ENCODE measurements around the gene IMMP2L. TPM values are rescaled to one million over a fixed set of nuclear protein-coding genes. Genes with fewer than 3 reads are reported as not detected.

Gene IMMP2L
- total RNA-seq, 1 experiment from 2014 or later, result 8.8 TPM

DNA sequence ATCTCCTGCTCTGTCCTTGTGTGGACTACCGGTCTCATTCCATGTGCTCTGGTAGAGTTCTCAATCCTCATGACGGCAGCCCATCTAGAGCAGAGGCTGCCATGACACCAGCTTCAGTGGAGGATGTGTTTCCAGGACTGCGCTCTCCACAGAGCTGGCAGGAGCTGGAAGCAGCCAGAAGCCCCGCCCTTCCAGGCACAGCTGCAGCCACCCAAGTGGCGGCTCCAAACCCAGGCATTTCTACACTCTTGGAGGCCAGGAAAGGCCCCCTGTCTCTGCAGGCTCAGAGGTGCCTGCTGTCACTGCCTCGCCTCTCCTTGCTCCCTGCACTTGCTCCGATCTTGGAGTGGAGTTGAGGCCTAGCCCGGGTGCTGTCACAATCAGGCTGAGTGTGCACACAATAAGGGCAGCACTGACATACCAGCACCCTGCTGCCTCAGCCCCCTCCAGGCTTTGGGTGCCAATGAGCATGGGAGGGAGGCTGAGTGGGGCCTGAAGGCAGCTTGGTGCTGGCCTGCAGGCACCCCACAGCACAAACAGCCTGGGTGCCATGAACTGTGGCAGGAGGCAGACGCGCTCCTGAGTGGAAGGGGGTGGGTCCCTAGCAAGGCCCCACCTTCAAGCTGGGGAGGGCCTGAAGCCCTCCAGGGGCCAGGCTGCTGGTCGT, 349.3 kb downstream of the IMMP2L start:
- Histone ChIP-seq H3K4me1 (ENCODE audit: control insufficient read depth, insufficient read depth, low read length) (no peaks in the 10 kb centered on the region), H3K36me3 (ENCODE audit: control insufficient read depth, insufficient read depth, low read length) (no peaks in the 10 kb centered on the region), H3K27me3 (ENCODE audit: control insufficient read depth, insufficient read depth, low read length) (no peaks in the 10 kb centered on the region), H3K9me3 (ENCODE audit: control insufficient read depth, insufficient read depth, low read depth, low read length) (no peaks in the 10 kb centered on the region), H3K4me3 (ENCODE audit: low read depth in 2 of 2, low read length in 2 of 2) (no peak overlapping the region), H3K27ac (ENCODE audit: low read length) (no peak overlapping the region)
- TF ChIP-seq TCF7L2 (IDR thresholded peaks at IDR 0.05; ENCODE audit: low read depth, low read length) (no peak), POLR2AphosphoS5 (IDR thresholded peaks at IDR 0.05; ENCODE audit: low read depth, low read length) (no peak), SIN3A (IDR thresholded peaks at IDR 0.05; ENCODE audit: borderline replicate concordance, insufficient read depth, low read depth, low read length) (no peak)
- TF ChIP-seq, protein P1, sequence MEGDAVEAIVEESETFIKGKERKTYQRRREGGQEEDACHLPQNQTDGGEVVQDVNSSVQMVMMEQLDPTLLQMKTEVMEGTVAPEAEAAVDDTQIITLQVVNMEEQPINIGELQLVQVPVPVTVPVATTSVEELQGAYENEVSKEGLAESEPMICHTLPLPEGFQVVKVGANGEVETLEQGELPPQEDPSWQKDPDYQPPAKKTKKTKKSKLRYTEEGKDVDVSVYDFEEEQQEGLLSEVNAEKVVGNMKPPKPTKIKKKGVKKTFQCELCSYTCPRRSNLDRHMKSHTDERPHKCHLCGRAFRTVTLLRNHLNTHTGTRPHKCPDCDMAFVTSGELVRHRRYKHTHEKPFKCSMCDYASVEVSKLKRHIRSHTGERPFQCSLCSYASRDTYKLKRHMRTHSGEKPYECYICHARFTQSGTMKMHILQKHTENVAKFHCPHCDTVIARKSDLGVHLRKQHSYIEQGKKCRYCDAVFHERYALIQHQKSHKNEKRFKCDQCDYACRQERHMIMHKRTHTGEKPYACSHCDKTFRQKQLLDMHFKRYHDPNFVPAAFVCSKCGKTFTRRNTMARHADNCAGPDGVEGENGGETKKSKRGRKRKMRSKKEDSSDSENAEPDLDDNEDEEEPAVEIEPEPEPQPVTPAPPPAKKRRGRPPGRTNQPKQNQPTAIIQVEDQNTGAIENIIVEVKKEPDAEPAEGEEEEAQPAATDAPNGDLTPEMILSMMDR (IDR thresholded peaks at IDR 0.05), result no peak
- TF ChIP-seq, protein P2, sequence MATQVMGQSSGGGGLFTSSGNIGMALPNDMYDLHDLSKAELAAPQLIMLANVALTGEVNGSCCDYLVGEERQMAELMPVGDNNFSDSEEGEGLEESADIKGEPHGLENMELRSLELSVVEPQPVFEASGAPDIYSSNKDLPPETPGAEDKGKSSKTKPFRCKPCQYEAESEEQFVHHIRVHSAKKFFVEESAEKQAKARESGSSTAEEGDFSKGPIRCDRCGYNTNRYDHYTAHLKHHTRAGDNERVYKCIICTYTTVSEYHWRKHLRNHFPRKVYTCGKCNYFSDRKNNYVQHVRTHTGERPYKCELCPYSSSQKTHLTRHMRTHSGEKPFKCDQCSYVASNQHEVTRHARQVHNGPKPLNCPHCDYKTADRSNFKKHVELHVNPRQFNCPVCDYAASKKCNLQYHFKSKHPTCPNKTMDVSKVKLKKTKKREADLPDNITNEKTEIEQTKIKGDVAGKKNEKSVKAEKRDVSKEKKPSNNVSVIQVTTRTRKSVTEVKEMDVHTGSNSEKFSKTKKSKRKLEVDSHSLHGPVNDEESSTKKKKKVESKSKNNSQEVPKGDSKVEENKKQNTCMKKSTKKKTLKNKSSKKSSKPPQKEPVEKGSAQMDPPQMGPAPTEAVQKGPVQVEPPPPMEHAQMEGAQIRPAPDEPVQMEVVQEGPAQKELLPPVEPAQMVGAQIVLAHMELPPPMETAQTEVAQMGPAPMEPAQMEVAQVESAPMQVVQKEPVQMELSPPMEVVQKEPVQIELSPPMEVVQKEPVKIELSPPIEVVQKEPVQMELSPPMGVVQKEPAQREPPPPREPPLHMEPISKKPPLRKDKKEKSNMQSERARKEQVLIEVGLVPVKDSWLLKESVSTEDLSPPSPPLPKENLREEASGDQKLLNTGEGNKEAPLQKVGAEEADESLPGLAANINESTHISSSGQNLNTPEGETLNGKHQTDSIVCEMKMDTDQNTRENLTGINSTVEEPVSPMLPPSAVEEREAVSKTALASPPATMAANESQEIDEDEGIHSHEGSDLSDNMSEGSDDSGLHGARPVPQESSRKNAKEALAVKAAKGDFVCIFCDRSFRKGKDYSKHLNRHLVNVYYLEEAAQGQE (IDR thresholded peaks at IDR 0.05; ENCODE audit: insufficient read depth in 1 of 2, low read depth in 2 of 2, low read length in 1 of 2), result no peak
- no peak for DNase-seq (ENCODE audit: low read depth, low spot score)
- no TSS peak for BruUV-seq (replicated peaks)
- intact Hi-C loops (cut with micrococcal nuclease; ENCODE audit: unreplicated experiment) (no loop called here), in situ Hi-C loops (cut with HindIII; ENCODE audit: low pct_unique_long_range_greater_than_20kb, low sequenced_read_pairs) (no loop called here)
- no peak for ATAC-seq
- ChIA-PET CTCF (no interaction called here), POLR2A (no interaction called here)

DNA sequence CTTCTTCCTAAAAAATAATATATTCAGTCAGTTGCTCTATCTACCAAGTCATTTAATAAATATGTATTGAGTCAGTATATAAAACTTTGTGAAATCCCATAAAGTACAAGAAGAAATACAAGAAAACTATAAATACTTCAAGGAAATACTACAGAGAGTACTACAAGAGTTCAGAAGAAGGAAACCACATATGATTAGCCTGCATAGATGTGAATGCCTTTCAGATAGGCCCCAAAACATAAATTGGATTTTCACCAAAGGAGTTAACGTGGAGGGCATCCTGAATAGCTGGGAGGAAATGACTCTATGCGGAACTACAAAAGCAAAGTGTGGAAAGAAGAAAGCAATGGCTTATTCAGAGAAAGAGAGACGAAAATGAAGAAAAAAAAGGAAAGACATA, 351.3 kb downstream of the IMMP2L start:
- TF ChIP-seq SIN3A (IDR thresholded peaks at IDR 0.05; ENCODE audit: borderline replicate concordance, insufficient read depth, low read depth, low read length), result no peak
- TF ChIP-seq, protein P2 (IDR thresholded peaks at IDR 0.05; ENCODE audit: insufficient read depth in 1 of 2, low read depth in 2 of 2, low read length in 1 of 2), result no peak
- TF ChIP-seq, protein P1 (IDR thresholded peaks at IDR 0.05), result no peak
- TF ChIP-seq POLR2AphosphoS5 (IDR thresholded peaks at IDR 0.05; ENCODE audit: low read depth, low read length), result no peak
- no peaks in the 10 kb centered on the region for H3K9me3 ChIP-seq (ENCODE audit: control insufficient read depth, insufficient read depth, low read depth, low read length)
- DNase-seq (ENCODE audit: low read depth, low spot score), result no peak
- in situ Hi-C loops (cut with HindIII; ENCODE audit: low pct_unique_long_range_greater_than_20kb, low sequenced_read_pairs), result no loop called here
- no peaks in the 10 kb centered on the region for H3K36me3 ChIP-seq (ENCODE audit: control insufficient read depth, insufficient read depth, low read length)
- no TSS peak for BruUV-seq (replicated peaks)
- H3K4me3 ChIP-seq (ENCODE audit: low read depth in 2 of 2, low read length in 2 of 2), result no peak overlapping the region
- H3K4me1 ChIP-seq (ENCODE audit: control insufficient read depth, insufficient read depth, low read length), result no peaks in the 10 kb centered on the region
- H3K27me3 ChIP-seq (ENCODE audit: control insufficient read depth, insufficient read depth, low read length), result no peaks in the 10 kb centered on the region
- no peak overlapping the region for H3K27ac ChIP-seq (ENCODE audit: low read length)
- ChIA-PET CTCF (no interaction called here), POLR2A (no interaction called here)
- ATAC-seq, result no peak
- intact Hi-C loops (cut with micrococcal nuclease; ENCODE audit: unreplicated experiment), result no loop called here
